GM23248 (cell line): Measurements from ENCODE around the gene AP3S1.

Experiments used
- EZH2 ChIP-seq: fragments of 200-600 bp; sonication (generic); IDR thresholded peaks from 2 replicates; pipeline ENCODE4 v1.6.1; 2018; ENCODE audit warnings: antibody characterized with exemption, mild to moderate bottlenecking; ENCODE audit not compliant: insufficient read depth, poor library complexity, severe bottlenecking
- EZH2phosphoT487 ChIP-seq: fragments of 200-600 bp; sonication (generic); IDR thresholded peaks from 2 replicates; pipeline ENCODE4 v1.6.1; 2018; ENCODE audit warnings: antibody characterized with exemption, moderate library complexity, mild to moderate bottlenecking, low read depth; ENCODE audit not compliant: insufficient read depth

GRCh38 chr5:115850744-115851416, 9.1 kb downstream of the AP3S1 start:
- TF ChIP-seq EZH2 (no peak), EZH2phosphoT487 (no peak)
